Panc1 (cell line): ENCODE measurements around the gene GPR137C. TPM values are rescaled to one million over a fixed set of nuclear protein-coding genes. Genes with fewer than 3 reads are reported as not detected.

Experiments used
- ATAC-seq: fragments of 200-7000 bp; cut with Tn5 transposase; 2 replicates; pipeline ENCODE4 v1.9.1; 2020; ENCODE audit warnings: mild to moderate bottlenecking, moderate library complexity
- BruUV-seq: library from RNA; stranded (reverse); fragments of 400-500 nt; replicated peaks from 2 replicates; lab custom pipeline; 2021; lab: Mats Ljungman, UMichigan
- CTCF ChIA-PET: fragments of 300-600 bp; sonication (Branson Sonifier 250); formaldehyde crosslinking; loops from one replicate; lab custom pipeline; 2022; ENCODE audit warnings: antibody characterized with exemption; lab: Charles Lee
- POLR2A ChIA-PET: fragments of 300-600 bp; sonication (Branson Sonifier 250); formaldehyde crosslinking; loops from one replicate; lab custom pipeline; 2022; ENCODE audit warnings: antibody characterized with exemption; lab: Charles Lee
- DNase-seq: peaks from one replicate; pipeline ENCODE4 v3.0.0-alpha.2; 2010; ENCODE audit warnings: low read depth, low spot score
- H3K27ac ChIP-seq: 2 replicates; pipeline ENCODE4 v1.5.1; 2011; ENCODE audit warnings: mild to moderate bottlenecking, low read length, inconsistent platforms
- H3K27me3 ChIP-seq: fragments of 200-500 bp; sonication (Bioruptor generic); 2 replicates; pipeline ENCODE4 v1.6.0; 2014; ENCODE audit warnings: low read length, inconsistent platforms; ENCODE audit not compliant: control insufficient read depth, insufficient read depth
- H3K36me3 ChIP-seq: fragments of 200-500 bp; sonication (Bioruptor generic); 2 replicates; pipeline ENCODE4 v1.5.1; 2014; ENCODE audit warnings: inconsistent platforms, mild to moderate bottlenecking, low read length, moderate library complexity; ENCODE audit not compliant: control insufficient read depth, insufficient read depth
- H3K4me1 ChIP-seq: 2 replicates; pipeline ENCODE4 v1.5.1; 2011; ENCODE audit warnings: inconsistent platforms, mild to moderate bottlenecking, low read length, moderate library complexity; ENCODE audit not compliant: control insufficient read depth, insufficient read depth
- H3K4me3 ChIP-seq, 2 experiments: 2 replicates each; pipeline ENCODE4 v1.5.1; 2011 to 2012; ENCODE audit warnings: low read depth in 2 of 2, low read length in 2 of 2, mild to moderate bottlenecking in 2 of 2, inconsistent platforms in 1 of 2, moderate library complexity in 1 of 2
- H3K9me3 ChIP-seq: fragments of 200-500 bp; sonication (Bioruptor generic); 2 replicates; pipeline ENCODE4 v1.5.1; 2014; ENCODE audit warnings: low read depth, mild to moderate bottlenecking, inconsistent platforms, low read length, moderate library complexity; ENCODE audit not compliant: control insufficient read depth, insufficient read depth
- POLR2AphosphoS5 ChIP-seq: IDR thresholded peaks from 2 replicates; pipeline ENCODE4 v1.6.1; 2012; ENCODE audit warnings: mild to moderate bottlenecking, low read depth, low read length, moderate library complexity
- SIN3A ChIP-seq: IDR thresholded peaks from 2 replicates; pipeline ENCODE4 v1.6.1; 2012; ENCODE audit warnings: low read depth, mild to moderate bottlenecking, low read length, moderate library complexity, borderline replicate concordance; ENCODE audit not compliant: insufficient read depth
- TCF7L2 ChIP-seq: IDR thresholded peaks from 2 replicates; pipeline ENCODE4 v1.6.1; 2011; ENCODE audit warnings: mild to moderate bottlenecking, low read depth, low read length, inconsistent platforms
- in situ Hi-C: cut with HindIII; loops from 2 replicates; pipeline ENCODE4 v1.10.0; 2016; ENCODE audit warnings: low sequenced_read_pairs, low pct_unique_long_range_greater_than_20kb
- intact Hi-C: fragments of 100-400 bp; cut with micrococcal nuclease; formaldehyde crosslinking; loops from one replicate; pipeline ENCODE4 v1.10.0; 2022; ENCODE audit not compliant: unreplicated experiment
- total RNA-seq: library from RNA; stranded (reverse); gene quantifications from one replicate; pipeline ENCODE4 v1.2.1, GENCODE V29; 2021; ENCODE audit not compliant: unreplicated experiment
- TF ChIP-seq, protein P1 (sequence below), 2 experiments: IDR thresholded peaks; 2 replicates each; pipeline ENCODE4 v1.6.1; 2011 to 2012; ENCODE audit warnings: low read depth in 2 of 2, control low read depth in 1 of 2, low read length in 1 of 2, mild to moderate bottlenecking in 1 of 2, moderate library complexity in 1 of 2; ENCODE audit not compliant: insufficient read depth in 1 of 2
- TF ChIP-seq, protein P2 (sequence below): fragments of 450-650 bp; IDR thresholded peaks from 2 replicates; pipeline ENCODE4 v1.5.1; 2017; ENCODE audit warnings: mild to moderate bottlenecking

Gene GPR137C
- total RNA-seq, 1 experiment from 2014 or later, result 2.7 TPM

DNA sequence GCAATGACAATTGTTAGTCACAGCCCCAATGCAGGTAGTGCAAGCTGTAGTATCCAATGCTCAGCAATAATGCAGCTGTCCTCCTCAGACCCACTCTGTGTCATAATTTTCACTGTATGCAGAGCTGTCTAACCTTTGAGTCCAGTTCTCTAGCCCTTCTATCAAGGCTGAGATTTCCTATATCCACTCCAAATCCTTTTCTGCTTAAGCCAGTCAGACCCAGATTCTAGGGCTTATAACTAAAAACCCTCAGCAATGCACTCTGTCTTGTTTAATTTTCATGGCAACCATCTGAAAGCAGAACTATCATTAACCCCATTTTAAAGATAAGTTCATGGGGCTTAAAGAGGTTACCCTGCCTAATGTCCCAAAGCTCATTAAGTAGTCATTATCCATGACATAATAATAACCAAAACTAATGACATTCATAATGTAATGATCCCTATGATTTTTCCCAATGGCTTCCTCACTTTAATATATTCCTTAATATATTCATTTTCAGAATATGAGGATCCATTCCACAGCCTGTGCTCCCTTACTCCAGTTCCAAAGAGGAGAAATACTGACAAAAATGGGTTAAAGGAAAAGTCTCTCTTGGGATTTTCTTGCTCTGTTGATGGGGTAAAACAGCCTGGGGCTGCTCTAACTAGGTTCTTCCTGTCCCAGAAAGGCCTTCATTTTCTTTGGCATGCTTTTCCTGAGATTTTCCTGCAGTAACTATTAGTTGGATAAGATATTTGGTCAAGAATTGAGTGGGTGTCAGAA, 29.9 kb upstream of the GPR137C start:
- H3K9me3 ChIP-seq, result no peaks in the 10 kb centered on the region
- no peak overlapping the region for H3K4me3 ChIP-seq
- in situ Hi-C loops, result no loop called here
- POLR2A ChIA-PET, result no interaction called here
- H3K27ac ChIP-seq, result no peak overlapping the region
- BruUV-seq, result no TSS peak
- intact Hi-C loops, result no loop called here
- ATAC-seq (no peak), DNase-seq (no peak)
- H3K4me1 ChIP-seq, result no peaks in the 10 kb centered on the region
- H3K36me3 ChIP-seq, result no peaks in the 10 kb centered on the region
- CTCF ChIA-PET, result no interaction called here
- TF ChIP-seq TCF7L2 (no peak), SIN3A (no peak), POLR2AphosphoS5 (no peak)
- TF ChIP-seq, protein P1, sequence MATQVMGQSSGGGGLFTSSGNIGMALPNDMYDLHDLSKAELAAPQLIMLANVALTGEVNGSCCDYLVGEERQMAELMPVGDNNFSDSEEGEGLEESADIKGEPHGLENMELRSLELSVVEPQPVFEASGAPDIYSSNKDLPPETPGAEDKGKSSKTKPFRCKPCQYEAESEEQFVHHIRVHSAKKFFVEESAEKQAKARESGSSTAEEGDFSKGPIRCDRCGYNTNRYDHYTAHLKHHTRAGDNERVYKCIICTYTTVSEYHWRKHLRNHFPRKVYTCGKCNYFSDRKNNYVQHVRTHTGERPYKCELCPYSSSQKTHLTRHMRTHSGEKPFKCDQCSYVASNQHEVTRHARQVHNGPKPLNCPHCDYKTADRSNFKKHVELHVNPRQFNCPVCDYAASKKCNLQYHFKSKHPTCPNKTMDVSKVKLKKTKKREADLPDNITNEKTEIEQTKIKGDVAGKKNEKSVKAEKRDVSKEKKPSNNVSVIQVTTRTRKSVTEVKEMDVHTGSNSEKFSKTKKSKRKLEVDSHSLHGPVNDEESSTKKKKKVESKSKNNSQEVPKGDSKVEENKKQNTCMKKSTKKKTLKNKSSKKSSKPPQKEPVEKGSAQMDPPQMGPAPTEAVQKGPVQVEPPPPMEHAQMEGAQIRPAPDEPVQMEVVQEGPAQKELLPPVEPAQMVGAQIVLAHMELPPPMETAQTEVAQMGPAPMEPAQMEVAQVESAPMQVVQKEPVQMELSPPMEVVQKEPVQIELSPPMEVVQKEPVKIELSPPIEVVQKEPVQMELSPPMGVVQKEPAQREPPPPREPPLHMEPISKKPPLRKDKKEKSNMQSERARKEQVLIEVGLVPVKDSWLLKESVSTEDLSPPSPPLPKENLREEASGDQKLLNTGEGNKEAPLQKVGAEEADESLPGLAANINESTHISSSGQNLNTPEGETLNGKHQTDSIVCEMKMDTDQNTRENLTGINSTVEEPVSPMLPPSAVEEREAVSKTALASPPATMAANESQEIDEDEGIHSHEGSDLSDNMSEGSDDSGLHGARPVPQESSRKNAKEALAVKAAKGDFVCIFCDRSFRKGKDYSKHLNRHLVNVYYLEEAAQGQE (IDR thresholded peaks at IDR 0.05; ENCODE audit: insufficient read depth in 1 of 2, low read depth in 2 of 2, low read length in 1 of 2), result no peak
- TF ChIP-seq, protein P2, sequence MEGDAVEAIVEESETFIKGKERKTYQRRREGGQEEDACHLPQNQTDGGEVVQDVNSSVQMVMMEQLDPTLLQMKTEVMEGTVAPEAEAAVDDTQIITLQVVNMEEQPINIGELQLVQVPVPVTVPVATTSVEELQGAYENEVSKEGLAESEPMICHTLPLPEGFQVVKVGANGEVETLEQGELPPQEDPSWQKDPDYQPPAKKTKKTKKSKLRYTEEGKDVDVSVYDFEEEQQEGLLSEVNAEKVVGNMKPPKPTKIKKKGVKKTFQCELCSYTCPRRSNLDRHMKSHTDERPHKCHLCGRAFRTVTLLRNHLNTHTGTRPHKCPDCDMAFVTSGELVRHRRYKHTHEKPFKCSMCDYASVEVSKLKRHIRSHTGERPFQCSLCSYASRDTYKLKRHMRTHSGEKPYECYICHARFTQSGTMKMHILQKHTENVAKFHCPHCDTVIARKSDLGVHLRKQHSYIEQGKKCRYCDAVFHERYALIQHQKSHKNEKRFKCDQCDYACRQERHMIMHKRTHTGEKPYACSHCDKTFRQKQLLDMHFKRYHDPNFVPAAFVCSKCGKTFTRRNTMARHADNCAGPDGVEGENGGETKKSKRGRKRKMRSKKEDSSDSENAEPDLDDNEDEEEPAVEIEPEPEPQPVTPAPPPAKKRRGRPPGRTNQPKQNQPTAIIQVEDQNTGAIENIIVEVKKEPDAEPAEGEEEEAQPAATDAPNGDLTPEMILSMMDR, result no peak
- no peaks in the 10 kb centered on the region for H3K27me3 ChIP-seq

DNA sequence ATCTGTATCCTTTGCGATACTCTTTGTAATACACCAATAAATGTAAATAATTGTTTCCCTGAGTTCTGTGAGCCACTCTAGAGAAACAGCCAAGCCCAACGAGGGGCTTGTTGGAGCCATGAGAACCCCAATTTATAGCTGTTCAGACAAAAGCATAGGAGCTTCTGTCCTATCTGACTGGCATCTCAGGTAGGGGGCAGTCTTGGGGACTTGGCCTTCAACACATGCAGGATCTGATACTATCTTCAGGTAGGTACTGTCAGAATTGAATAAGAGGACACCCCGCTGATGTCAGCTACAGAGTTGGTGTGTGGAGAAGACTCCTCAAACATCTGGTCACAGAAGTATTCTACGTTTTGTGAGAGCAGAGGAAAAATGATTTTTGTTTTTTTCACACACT, 25.6 kb upstream of the GPR137C start:
- DNase-seq (no peak), ATAC-seq (no peak)
- TF ChIP-seq SIN3A, result no peak
- Histone ChIP-seq H3K27me3 (no peaks in the 10 kb centered on the region), H3K27ac (no peak overlapping the region), H3K4me1 (no peaks in the 10 kb centered on the region), H3K36me3 (no peaks in the 10 kb centered on the region), H3K9me3 (no peaks in the 10 kb centered on the region), H3K4me3 (no peak overlapping the region)
- ChIA-PET POLR2A (no interaction called here), CTCF (no interaction called here)
- in situ Hi-C loops (no loop called here), intact Hi-C loops (no loop called here)
- BruUV-seq, result no TSS peak

DNA sequence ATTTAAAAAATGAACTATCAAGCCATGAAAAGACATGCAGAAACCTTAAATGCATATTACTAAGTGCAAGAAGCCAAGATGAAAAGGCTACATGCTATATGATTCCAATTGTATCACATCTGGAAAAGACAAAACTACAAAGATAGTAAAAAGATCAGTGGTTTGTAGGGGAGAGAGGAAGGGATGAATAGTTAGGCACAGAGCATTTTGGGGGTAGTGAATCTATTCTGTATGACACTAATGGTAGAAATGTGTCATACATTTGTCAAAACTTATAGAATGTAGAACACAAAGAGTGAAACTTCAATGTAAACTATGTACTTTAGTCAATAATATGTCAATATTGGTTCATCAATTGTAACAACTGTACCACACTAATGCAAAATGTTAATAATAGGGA, 21.2 kb upstream of the GPR137C start:
- no peak for DNase-seq
- no peak for TF ChIP-seq POLR2AphosphoS5
- TF ChIP-seq, protein P2, result no peak
- TF ChIP-seq, protein P1 (IDR thresholded peaks at IDR 0.05; ENCODE audit: insufficient read depth in 1 of 2, low read depth in 2 of 2, low read length in 1 of 2), result no peak
- TF ChIP-seq SIN3A, result no peak
- no peak for TF ChIP-seq TCF7L2
- Histone ChIP-seq H3K36me3 (no peaks in the 10 kb centered on the region), H3K27ac (no peak overlapping the region), H3K27me3 (no peaks in the 10 kb centered on the region), H3K4me3 (no peak overlapping the region), H3K4me1 (no peaks in the 10 kb centered on the region), H3K9me3 (no peaks in the 10 kb centered on the region)
- no peak for ATAC-seq
- intact Hi-C loops, result no loop called here
- POLR2A ChIA-PET, result no interaction called here
- CTCF ChIA-PET, result no interaction called here
- BruUV-seq, result no TSS peak
- in situ Hi-C loops, result no loop called here
